Fibroblast of pulmonary artery (primary cell): Measurements from ENCODE around the gene OR4S1.
"Not testable (repeated sequence)": the region's sequence is repeated elsewhere in the genome, so short reads cannot be mapped to it uniquely, and the experiment has no call there.

Experiments
- DNase-seq: peaks from one replicate; pipeline ENCODE4 v3.0.0-alpha.2; 2010; ENCODE audit warnings: low read depth
- H3K4me3 ChIP-seq: replicated peaks from 2 replicates; pipeline ENCODE4 v1.5.1; 2011; ENCODE audit warnings: low read depth, mild to moderate bottlenecking, control low read depth, low read length, moderate library complexity
- CTCF ChIP-seq: IDR thresholded peaks from 2 replicates; pipeline ENCODE4 v1.5.1; 2011; ENCODE audit warnings: mild to moderate bottlenecking, control low read depth, low read length, inconsistent platforms; ENCODE audit errors: missing control alignments

OR4S1 gene

GRCh38 chr11:48305923-48306322 lies at the start of gene OR4S1:
TSS of gene OR4S1 (plus strand) at chr11:48306223. CDS start at chr11:48306223, 0 bp downstream.
- H3K4me3 ChIP-seq = no peak within 1 kb of the TSS
- no peak for DNase-seq
- TF ChIP-seq CTCF = no peak

GRCh38 chr11:48261600-48261999 lies 44.4 kb upstream of the OR4S1 start:
- no peak overlapping the region for H3K4me3 ChIP-seq
- DNase-seq = no peak
- TF ChIP-seq CTCF = no peak

GRCh38 chr11:48263423-48263911 lies 42.6 kb upstream of the OR4S1 start, which contains the start of gene OR4X1:
TSS of gene OR4X1 (plus strand) at chr11:48263861. CDS start at chr11:48263861, 0 bp downstream.
- no peak for DNase-seq
- no peak within 1 kb of the TSS for H3K4me3 ChIP-seq
- no peak for TF ChIP-seq CTCF

- no peak for TF ChIP-seq CTCF
- H3K4me3 ChIP-seq = no peak overlapping the region
- no peak for DNase-seq
These were observed 35.4 kb upstream of the OR4S1 start for GRCh38 chr11:48270621-48271020.

GRCh38 chr11:48272606-48273005 lies 33.4 kb upstream of the OR4S1 start:
- no peak overlapping the region for H3K4me3 ChIP-seq
- TF ChIP-seq CTCF = no peak
- no peak for DNase-seq

- peak; percentile 59 for DNase-seq
- no peak overlapping the region for H3K4me3 ChIP-seq
- peak; percentile 89 for TF ChIP-seq CTCF
These were observed 1.9 kb downstream of the OR4S1 start for GRCh38 chr11:48307760-48308386.

GRCh38 chr11:48313590-48313989 lies 7.6 kb downstream of the OR4S1 start:
- not testable (repeated sequence) for DNase-seq, H3K4me3 ChIP-seq

- DNase-seq, H3K4me3 ChIP-seq: not testable (repeated sequence)
These were observed 13.8 kb downstream of the OR4S1 start for GRCh38 chr11:48319813-48320212.

- not testable (repeated sequence) for DNase-seq, H3K4me3 ChIP-seq
These were observed 18.6 kb downstream of the OR4S1 start, which contains the start of gene OR4C3 for GRCh38 chr11:48324620-48325019. TSS of gene OR4C3 (plus strand) at chr11:48324920. CDS start at chr11:48325022, 102 bp downstream.
